Stomach (tissue), 4 donors: ENCODE measurements around the gene N4BP3.
"Not testable (repeated sequence)": the region's sequence is repeated elsewhere in the genome, so short reads cannot be mapped to it uniquely, and the experiment has no call there.

Source experiments
- CTCF ChIP-seq, 7 experiments: fragments of 450-650 bp in 4 of 7; fragments of 200-600 bp in 3 of 7; sonication (generic) in 3 of 7; IDR thresholded peaks; one replicate each; pipeline ENCODE4 v1.5.1; 2016 to 2019; ENCODE audit warnings: antibody characterized with exemption in 7 of 7, control low read depth in 2 of 7, mild to moderate bottlenecking in 1 of 7
- POLR2A ChIP-seq, 4 donors: fragments of 450-650 bp; IDR thresholded peaks; one replicate each; pipeline ENCODE4 v1.6.1; 2016; ENCODE audit warnings: antibody characterized with exemption in 4 of 4, control low read depth in 2 of 4, mild to moderate bottlenecking in 1 of 4, moderate library complexity in 1 of 4

DNA sequence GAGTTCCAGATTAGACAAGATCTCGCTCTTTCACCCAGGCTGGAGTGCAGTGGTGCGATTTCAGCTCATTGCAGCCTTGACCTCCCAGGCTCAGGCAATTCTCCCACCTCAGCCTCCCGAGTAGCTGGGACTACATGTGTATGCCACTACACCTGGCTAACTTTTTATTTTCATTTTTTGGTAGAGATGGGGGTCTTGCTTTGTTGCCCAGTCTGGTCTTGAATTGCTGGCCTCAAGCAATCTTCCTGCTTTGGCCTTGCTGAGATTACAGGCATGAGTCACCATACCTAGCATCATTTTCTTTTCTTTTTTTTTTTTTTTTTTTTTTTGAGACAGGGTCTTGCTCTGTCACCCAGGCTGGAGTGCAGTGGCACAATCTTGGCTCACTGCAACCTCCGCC lies 36.4 kb upstream of the N4BP3 start:
- TF ChIP-seq POLR2A, CTCF (IDR thresholded peaks at IDR 0.05): not testable (repeated sequence)
